Esophagus squamous epithelium (tissue), 5 donors: ENCODE measurements around the gene ZFPM1. TPM values are rescaled to one million over a fixed set of nuclear protein-coding genes. Genes with fewer than 3 reads are reported as not detected.
A peak's percentile ranks its signal among the peaks of the same experiment; 100 is the strongest.

Experiments used
- DNase-seq: peaks from one replicate; lab custom pipeline; 2025; lab: John Stamatoyannopoulos, UW
- H3K27ac ChIP-seq, 4 donors: fragments of 200-600 bp; sonication (generic); one replicate each; pipeline ENCODE4 v1.5.1; 2016 to 2019; ENCODE audit warnings: mild to moderate bottlenecking in 1 of 4
- H3K27me3 ChIP-seq, 4 donors: fragments of 200-600 bp; sonication (generic); 1 replicate in 3 of 4; 2 replicates in 1 of 4; pipeline versions ENCODE4 v1.5.1 to v1.6.0; 2017 to 2021; ENCODE audit warnings: antibody characterized with exemption in 1 of 4
- H3K36me3 ChIP-seq, 3 donors: fragments of 200-600 bp; sonication (generic); one replicate each; pipeline ENCODE4 v1.5.1; 2016 to 2019
- H3K4me1 ChIP-seq, 3 donors: fragments of 200-600 bp; sonication (generic); one replicate each; pipeline ENCODE4 v1.5.1; 2017 to 2019
- H3K4me3 ChIP-seq, 4 donors: fragments of 200-600 bp; sonication (generic); 1 replicate in 3 of 4; 2 replicates in 1 of 4; pipeline ENCODE4 v1.5.1; 2016 to 2019; ENCODE audit warnings: mild to moderate bottlenecking in 2 of 4, moderate library complexity in 1 of 4
- H3K9me3 ChIP-seq, 3 donors: fragments of 200-600 bp; sonication (generic); one replicate each; pipeline ENCODE4 v1.5.1; 2016 to 2019
- CTCF ChIP-seq, 6 experiments: fragments of 450-650 bp in 4 of 6; fragments of 200-600 bp in 2 of 6; sonication (generic) in 2 of 6; IDR thresholded peaks; one replicate each; pipeline ENCODE4 v1.5.1; 2016 to 2019; ENCODE audit warnings: antibody characterized with exemption in 6 of 6, mild to moderate bottlenecking in 4 of 6, moderate library complexity in 4 of 6
- POLR2A ChIP-seq, 4 donors: fragments of 450-650 bp; IDR thresholded peaks; one replicate each; pipeline ENCODE4 v1.6.1; 2017; ENCODE audit warnings: antibody characterized with exemption in 4 of 4, mild to moderate bottlenecking in 4 of 4, moderate library complexity in 3 of 4
- WGBS, 2 donors: methylation state at CpG; one replicate each; pipeline ENCODE4 v1.1.5; 2018; 5-methylcytosine and 5-hydroxymethylcytosine counted together
- intact Hi-C: fragments of 100-400 bp; cut with DNase I; formaldehyde crosslinking; loops from one replicate; pipeline ENCODE4 v1.15.0; 2022
- total RNA-seq, 4 donors: library from RNA; depleted of rRNA; stranded (reverse); fragments of >200 nt; gene quantifications; one replicate each; pipeline ENCODE4 v1.1.0, GENCODE V29; 2016
- donor health status: DM: yes; HTN: yes; CAD: no.

Gene ZFPM1
- total RNA-seq, 4 donors from 2014 or later, result 0.67 to 1.7 (median 1.2) TPM

- Histone ChIP-seq H3K4me1 (peaks cover 2 to 15% (median 2%) of the 10 kb centered on the region in 3 donors), H3K4me3 (no peak overlapping the region), H3K9me3 (no peaks in the 10 kb centered on the region), H3K36me3 (no peaks in the 10 kb centered on the region), H3K27ac (no peak overlapping the region), H3K27me3 (no peaks in the 10 kb centered on the region)
- DNase-seq, result no peak
- intact Hi-C loops, result no loop called here
- TF ChIP-seq CTCF (IDR thresholded peaks at IDR 0.05), result no peak
- TF ChIP-seq POLR2A (IDR thresholded peaks at IDR 0.05), result no peak
- 88% methylated on average over 6 of the region's 28 CpGs; no CpG with 5 or more reads in 1 of the 2 donors for WGBS, 2 donors
Measured at GRCh38 chr16:88504489-88505404, 51.7 kb downstream of the ZFPM1 start.

GRCh38 chr16:88505405-88506082 is 52.5 kb downstream of the ZFPM1 start:
- Histone ChIP-seq H3K27me3 (no peaks in the 10 kb centered on the region), H3K9me3 (no peaks in the 10 kb centered on the region), H3K36me3 (no peaks in the 10 kb centered on the region), H3K27ac (no peak overlapping the region), H3K4me3 (no peak overlapping the region), H3K4me1 (peaks cover 6 to 21% (median 7%) of the 10 kb centered on the region in 3 donors)
- intact Hi-C loops, result no loop called here
- DNase-seq, result no peak
- TF ChIP-seq POLR2A (IDR thresholded peaks at IDR 0.05) (no peak), CTCF (IDR thresholded peaks at IDR 0.05) (peak in 5 of 6 experiments; percentile 25 to 67 (median 51))
- WGBS, 2 donors, result 53% methylated on average over 3 of the region's 22 CpGs; no CpG with 5 or more reads in 1 of the 2 donors

- no peak overlapping the region for H3K27ac ChIP-seq
- H3K4me1 ChIP-seq, result peaks cover 6 to 23% (median 7%) of the 10 kb centered on the region in 3 donors
- peaks cover 0 to 4% (median 0%) of the 10 kb centered on the region in 4 donors for H3K27me3 ChIP-seq
- H3K9me3 ChIP-seq, result no peaks in the 10 kb centered on the region
- H3K4me3 ChIP-seq, result no peak overlapping the region
- no peak for TF ChIP-seq CTCF (IDR thresholded peaks at IDR 0.05)
- TF ChIP-seq POLR2A (IDR thresholded peaks at IDR 0.05), result no peak
- intact Hi-C loops, result no loop called here
- no peaks in the 10 kb centered on the region for H3K36me3 ChIP-seq
- no peak for DNase-seq
- WGBS, 2 donors, result 98 to 99% methylated on average over 8 to 11 of the region's 21 CpGs
Measured at GRCh38 chr16:88506723-88507122, 53.6 kb downstream of the ZFPM1 start.

GRCh38 chr16:88507231-88507743 is 54.2 kb downstream of the ZFPM1 start:
- Histone ChIP-seq H3K27me3 (peaks cover 0 to 4% (median 0%) of the 10 kb centered on the region in 4 donors), H3K36me3 (no peaks in the 10 kb centered on the region), H3K4me1 (peaks cover 6 to 23% (median 7%) of the 10 kb centered on the region in 3 donors), H3K27ac (no peak overlapping the region), H3K4me3 (no peak overlapping the region), H3K9me3 (no peaks in the 10 kb centered on the region)
- intact Hi-C loops, result no loop called here
- WGBS, 2 donors, result no CpG with 5 or more reads among the region's 9 CpGs
- TF ChIP-seq CTCF (IDR thresholded peaks at IDR 0.05) (no peak), POLR2A (IDR thresholded peaks at IDR 0.05) (no peak)
- DNase-seq, result no peak
